Measurements from ENCODE around the gene GATC.
"Not testable (repeated sequence)": the region's sequence is repeated elsewhere in the genome, so short reads cannot be mapped to it uniquely, and the experiment has no call there.

GATC gene

DNA sequence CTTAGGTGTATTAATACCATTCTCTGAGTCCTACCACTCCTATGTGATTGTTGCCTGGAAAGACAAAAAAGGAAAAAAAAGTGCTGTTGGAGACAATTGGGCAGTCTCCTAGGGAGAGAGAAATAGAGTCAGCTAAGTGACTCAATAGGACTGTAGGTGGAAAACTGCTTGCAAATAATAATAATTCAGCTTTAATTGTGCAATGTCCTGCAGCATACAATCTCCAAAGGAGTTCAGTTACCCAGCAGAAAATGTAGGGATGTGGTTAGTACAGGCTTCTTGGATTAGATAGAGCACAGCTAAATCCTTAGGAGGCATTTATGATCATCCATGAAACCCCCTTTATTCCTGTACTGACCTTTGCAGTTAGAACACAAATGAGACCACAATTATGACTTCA lies 26.3 kb downstream of the GATC start:
- DNase-seq: no peak

DNA sequence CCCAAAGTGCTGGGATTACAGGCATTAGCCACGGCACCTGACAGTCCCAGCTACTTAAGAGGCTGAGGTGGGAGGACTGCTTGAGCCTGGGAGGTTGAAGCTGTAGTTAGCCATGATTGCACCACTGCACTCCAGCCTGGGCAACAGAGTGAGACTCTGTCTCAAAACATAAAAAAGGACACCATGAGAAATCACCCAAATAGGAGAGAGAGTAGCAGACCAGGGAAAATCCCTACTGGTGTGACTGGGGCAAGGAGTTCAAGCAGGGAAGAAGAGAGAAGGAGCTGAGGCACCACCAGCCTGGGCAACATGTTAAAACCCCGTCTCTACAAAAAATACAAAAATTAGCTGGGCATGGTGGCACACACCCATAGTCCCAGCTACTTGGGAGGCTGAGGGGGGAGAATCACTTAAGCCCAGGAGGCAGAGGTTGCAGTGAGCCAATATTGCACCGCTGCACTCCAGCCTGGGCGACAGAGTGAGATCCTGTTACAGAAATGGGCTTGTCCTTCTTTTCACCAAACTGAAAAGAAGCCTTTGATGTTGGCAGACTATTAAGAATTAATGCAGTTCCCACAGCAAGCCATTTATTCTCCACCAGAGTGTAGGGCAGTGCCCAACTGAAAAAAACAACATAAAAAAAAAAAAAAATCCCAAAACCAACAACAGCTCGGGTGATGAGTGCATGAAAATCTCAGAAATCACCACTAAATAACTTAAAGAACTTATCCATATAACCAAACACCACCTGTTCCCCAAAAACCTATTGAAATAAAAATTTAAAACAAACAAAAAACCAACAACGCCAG lies 27.8 kb downstream of the GATC start:
- no peak for DNase-seq

DNA sequence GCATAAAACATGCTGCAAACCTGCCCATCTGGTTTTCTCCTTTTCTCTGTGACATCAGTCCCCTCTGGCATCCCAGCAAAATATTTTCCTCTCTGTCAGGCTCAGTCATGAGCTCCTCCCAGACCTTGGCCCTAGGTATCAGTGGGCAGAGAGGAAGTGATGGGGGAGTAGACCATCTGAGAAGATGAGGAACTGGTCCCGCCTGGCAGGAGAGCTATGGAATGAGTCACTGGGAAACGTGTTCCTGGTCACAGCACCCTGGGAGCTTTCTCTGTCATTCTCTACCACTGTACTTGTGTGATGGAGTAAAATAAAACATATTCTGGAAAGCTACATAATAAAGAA lies 28.3 kb downstream of the GATC start:
- no peak for DNase-seq

DNA sequence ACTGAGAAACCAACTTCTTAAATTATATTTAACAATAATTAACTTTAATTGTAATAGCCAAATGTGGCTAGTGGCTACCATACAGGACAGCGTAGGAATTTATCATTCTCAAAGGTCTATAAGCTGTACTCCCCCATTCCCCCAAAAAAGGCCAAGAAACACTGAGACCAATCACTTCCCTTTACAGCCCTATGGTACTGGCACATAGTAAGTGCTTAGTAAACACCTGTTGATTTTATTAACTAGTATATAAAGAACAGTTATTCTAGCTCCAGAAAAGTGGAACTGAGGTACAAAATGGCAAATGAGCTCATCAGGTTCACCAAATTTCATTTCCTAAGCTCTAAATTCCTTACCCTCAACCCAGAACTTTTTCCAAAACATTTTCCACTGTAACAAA lies 29.4 kb downstream of the GATC start:
- no peak for DNase-seq

DNA sequence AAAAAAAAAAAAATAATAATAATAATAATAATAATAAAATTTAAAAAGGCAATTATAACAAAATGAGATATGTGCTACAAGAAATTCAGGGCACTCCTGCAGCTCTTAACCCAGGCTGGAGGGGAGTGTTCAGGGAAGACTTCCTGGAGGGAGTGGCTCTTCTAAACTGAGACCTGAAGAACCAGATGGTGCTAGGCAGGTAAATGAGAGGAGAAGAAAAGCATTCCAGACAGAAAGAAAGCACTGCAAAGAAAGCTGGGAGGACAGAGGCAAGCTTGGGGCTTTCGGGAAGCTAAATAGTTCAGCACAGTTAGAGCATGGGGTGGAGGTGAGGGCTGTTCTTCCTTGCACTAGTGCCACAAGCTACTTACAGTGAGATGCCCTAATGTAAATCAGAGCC lies 33.2 kb downstream of the GATC start:
- no peak for DNase-seq

DNA sequence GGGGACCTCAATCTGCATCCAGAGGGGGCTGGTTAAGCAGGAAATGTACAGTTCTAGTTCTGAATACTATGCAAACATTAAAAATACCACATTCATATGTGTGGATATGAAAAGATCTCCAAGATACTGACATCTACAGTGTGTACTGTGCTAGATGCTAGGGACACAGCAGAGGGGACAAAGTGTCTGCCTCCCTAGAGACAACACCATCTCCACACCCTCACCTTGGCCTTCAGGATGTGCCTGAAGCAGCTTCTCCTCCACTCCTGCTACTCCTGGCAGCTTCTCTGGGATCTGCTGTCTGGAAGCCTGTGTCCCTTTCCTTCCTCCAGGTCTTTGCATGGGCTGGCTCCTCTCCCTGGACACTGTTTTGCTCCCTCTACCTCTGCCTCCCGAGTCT lies 34.0 kb downstream of the GATC start:
- no peak for DNase-seq

DNA sequence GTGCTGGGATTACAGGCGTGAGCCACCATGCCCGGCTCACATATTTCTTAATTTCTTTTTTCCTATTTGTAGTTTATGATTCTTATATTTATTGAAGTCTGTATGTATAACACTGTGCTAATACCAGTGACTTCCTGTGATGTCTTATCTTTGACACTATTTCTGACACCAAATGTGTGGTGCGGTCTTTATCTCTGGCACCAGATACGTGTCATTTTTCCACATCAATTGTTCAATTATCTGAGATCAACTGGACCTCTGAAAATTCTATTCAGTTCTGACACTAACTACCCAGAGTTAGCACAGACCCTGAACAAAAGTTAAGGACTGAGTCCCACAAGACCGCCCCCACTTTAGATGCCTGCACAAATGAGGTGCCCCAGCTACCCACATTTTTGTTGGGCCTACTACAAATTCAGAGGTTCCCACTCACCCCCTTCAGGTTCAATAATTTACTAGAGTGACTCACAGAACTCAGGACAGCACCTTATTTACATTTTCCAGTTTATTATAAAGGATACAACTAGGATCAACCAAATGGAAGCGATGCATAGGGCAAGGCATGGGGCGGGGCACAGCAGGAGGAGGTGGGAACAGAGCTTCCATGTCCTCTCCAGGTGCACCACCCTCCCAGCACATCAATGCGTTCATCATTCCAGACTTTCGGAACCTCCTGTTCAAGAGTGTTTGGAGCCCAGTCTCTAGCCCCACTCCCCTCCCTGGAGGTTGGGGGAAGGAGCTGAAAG lies 35.0 kb downstream of the GATC start:
- no peak for DNase-seq

DNA sequence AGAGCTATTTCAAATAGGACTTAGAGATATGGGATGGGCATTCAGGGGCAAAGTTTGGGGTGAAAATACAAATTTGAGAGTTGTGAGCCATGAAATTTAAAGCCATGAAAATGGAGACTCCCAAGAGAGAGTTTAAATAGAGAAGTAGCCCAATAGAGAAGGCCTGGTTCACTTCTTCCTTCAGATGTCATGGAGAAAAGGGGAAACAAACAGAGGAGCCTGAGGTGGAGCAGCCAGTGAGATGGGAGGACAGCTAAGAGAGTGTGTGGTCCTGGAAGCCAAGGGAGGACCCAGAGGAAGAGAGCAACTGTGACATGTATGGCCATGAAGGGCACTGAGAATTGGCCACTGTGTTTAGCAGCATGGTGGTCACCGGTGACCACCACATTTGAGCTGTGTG lies 37.4 kb downstream of the GATC start:
- no peak for DNase-seq

DNA sequence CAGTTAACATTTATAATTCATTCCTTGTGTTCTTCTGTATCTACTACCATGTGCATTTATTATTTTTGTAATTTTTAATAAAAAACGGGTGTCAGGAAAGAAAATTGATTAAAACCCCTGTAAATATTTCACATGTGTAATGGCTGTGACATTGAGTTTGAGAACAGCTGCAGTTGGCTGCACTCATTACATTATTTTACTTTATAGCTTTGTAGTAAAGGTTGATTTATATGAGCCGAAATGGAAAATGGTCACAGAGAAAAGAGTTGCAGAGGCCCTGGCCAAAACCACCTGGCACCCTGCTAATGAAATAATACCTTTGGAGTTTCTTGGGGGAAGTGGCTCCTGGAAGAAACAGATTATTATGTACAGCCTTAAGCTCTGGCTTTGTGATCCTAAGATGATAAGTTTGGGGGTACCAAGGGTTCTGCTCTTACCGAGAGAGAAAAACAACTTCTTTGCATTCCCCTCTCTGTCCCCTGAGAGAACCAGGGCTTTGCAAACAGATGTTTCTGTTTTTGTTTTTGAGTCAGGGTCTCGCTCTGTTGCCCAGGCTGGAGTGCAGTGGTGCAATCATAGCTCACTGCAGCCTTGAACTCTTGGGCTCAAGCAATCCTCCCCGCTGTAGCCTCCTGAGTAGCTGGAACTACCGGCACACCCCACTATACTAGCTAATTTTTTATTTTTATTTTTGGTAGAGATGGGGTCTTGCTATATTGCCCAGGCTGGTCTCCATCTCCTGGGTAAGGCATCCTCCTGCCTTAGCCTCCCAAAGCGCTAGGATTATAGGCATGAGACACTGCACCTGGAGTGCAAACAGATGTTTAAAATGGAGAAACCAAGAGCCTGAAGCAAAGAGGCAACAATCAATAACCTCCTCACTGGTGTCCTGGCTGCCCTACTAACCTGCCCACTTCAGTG lies 40.0 kb downstream of the GATC start:
- no peak for DNase-seq

DNA sequence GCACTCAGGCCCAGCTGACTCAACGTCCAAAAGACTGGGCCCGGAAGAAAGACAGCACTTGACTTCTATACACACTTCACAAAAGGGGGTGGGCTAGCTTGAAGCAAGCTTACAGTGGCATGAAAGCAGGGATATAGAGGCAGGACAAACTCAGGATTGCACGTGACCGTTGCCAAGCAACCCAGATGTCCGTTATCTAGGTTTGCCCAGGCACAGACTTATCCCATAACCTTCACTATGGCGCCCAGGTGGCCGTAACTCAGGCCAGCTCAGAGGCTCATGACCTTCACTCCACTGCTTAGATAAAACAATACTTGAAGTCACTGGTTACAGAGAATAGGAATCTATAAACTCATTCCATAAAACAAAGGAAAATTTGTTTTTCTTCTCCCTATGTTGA lies 41.3 kb downstream of the GATC start:
- DNase-seq: not testable (repeated sequence)

DNA sequence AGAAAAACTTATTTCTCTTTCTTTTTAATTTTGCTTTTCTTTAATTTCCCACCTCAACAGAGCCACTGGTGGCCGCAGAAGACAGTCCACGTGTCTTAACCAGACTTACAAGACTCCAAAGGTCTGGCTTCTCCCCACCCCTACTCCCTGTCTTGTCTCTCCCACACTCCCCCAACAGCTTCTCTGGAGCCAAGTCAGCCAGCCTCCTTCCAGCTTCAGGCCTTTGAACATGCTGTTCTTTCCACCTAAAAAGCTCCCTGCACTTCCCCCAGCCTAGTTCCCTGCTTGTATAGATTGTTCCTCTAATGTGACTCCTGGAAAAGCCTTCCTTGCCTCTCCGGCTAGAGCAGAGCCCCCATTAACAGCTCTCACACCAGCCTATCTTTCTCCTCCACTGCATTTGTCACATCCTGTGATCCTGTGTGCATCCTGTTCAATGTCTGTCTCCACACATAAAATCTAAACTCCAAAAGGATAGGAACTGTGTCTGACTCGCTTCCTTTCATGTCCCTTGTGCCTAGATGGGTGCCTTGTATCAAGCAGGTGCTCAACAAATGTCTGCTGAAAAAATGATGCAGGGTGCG lies 41.9 kb downstream of the GATC start:
- no peak for DNase-seq

DNA sequence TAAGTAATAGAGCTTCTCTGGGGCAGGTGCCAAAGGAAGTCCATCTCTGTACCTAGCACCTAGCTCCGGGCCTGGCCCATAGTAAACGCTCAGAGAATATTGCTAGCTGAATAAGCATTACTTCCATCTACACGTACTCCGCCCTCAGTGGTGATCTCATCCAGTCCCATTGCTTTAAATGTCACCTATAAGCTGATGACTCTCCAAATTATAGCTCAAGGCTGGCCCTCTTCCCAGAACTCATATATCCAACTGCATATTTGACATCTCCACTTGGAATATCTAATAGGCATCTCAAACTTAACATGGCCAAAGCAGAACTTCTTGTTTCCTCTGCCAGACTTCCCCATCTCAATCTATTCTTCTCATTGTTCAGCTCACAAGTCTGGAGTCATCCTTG lies 42.8 kb downstream of the GATC start:
- no peak for DNase-seq

DNA sequence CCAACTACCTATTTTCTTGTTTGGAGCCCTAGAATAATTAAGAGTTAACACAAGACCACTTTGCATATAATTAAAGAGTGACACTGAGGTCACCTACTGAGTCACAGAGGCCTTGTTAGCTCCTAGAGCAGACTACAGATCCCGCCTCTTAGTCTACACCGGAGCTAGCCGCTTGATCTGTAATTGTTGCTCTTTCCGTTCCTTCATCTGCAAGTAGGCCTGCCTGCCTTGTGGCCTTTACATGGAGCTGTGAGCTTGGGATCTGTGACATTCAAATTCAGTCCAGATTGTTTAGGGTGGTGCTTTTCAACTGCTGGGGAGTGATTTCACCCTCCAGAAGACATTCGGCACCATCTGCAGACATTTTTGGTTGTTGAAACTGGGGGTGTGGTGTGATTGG lies 44.1 kb downstream of the GATC start:
- DNase-seq: no peak

DNA sequence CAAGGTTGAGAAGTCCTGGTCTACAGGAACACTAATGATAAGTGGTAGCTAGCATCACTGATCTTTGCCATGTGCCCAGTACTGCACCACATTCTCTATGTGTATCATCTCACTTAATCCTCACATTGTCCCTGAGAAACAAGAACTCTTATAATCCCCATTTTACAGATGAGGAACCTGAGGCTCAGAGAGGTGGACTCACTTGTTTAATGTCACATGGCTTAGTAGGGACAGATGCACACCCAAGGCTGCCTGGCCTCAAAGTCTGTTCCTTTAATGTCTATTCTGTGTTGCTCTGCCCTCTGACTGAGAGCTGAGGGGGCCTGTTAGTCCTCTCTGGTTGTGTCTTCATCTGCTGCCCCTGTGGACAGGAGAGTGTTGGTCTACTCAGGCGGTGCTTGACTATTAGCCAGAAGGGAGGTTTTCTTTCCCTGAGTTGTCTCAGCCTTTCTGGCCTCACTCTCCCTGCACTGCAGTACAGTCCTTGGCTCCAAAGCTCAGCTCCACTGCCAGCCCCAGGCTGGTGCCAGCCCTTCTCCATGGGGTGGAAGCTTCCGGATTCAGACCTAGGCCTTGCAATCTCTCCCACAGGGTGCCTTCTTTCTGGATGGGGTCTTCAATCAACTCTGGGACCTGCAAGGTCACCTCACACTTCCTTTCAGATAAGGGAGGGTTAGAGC lies 44.7 kb downstream of the GATC start:
- DNase-seq: no peak

DNA sequence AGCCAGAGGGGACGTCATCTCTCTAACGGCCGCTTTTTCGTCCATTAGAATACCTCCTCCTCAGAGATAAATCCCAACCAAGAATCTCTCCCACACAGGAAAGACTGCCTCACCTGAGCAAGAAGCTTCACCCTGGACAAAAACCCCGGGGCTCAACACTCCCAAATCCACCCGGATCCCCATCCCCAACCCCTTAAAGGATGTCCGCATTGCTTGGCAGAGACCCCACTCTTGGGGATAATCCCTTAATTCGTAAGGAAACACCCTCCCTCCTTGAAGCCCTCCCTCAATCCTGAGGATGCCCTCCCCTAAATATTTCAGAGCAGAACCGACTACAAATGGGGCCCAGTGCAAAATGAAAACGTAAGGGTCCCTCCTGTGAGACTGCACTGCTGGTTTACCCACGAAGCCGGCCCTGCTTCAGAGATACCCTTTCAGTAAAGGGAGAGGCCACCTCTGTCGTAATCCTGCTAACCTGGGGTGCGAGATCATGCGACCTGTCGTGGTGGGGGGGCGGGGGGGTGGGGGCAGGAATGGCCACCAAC lies 49.0 kb downstream of the GATC start:
- DNase-seq: no peak

DNA sequence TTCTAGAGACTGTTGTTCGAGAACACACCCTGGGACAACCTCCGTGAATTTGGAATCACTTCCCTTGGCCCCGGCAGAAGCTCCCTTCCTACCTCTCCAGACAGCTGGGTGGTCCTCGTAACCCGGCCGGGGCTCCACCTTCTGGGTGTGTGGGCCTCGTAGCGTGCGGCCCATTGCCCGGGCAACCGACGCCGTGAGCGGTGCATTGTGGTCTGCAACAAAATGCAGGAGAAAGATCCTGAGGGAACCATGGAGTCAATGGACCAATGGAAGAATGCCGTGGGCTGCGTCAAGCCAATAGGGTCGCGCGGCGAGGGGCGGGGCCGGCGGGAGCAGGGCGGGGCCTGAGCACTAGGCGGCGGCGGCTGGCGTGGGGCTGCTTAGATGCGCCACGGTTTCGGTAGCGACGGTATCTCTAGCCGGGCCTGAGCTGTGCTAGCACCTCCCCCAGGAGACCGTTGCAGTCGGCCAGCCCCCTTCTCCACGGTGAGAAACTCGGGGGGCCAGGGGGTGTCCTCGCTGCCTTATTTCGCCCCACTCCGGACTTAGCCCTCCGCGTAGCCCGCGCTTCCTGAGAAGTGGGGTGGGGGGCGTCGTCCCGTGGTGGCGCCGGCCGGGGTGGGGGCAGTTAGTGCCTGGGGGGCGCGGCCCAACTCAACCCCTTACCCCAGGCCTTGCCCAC lies 49.6 kb downstream of the GATC start, which contains the start of gene DYNLL1:
DYNLL1 (plus strand) TSS at position 383 of the 682 bp plus-strand sequence. CDS start 309 bp downstream, outside the sequence.
- peak; percentile 100 for DNase-seq

DNA sequence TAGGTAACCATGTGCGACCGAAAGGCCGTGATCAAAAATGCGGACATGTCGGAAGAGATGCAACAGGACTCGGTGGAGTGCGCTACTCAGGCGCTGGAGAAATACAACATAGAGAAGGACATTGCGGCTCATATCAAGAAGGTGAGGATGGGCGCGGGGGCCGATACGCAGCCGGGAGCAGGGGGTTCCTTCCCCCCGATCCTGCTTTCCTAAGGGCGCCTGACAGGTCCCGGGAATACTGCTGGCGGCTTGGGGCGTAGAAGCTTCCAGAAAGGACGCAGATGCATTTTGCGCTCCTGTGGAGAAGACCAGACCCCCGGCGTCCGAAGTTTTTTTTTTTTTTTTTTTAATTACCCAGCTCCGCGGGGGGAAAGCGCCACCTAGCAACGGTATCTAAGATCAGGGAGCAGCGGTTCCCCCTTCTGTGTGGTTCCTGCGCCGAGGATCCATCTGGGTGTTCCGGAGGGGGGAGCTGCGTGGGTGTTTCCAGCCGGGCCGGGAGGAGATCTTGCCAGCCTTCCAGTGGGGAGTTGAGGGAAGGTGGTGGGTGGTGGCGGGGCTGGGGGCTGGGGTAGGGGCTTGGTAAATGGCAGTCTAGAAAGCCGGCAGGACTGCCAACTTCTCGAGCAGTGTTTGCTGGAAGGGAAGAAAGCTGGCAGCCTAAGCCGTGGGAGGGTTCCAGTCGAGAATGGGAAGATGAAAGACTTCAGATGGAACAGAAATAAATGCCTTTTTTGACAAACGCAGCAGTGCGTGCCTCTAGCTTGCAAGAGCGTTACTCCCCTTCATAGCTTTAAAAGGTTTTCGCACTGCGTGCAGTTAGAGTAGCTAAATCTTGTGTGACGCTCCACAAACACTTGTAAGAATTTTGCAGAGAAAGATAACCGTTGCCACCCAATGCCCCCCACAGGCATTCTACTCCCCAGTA lies 50.4 kb downstream of the GATC start:
- peak; percentile 71 for DNase-seq

DNA sequence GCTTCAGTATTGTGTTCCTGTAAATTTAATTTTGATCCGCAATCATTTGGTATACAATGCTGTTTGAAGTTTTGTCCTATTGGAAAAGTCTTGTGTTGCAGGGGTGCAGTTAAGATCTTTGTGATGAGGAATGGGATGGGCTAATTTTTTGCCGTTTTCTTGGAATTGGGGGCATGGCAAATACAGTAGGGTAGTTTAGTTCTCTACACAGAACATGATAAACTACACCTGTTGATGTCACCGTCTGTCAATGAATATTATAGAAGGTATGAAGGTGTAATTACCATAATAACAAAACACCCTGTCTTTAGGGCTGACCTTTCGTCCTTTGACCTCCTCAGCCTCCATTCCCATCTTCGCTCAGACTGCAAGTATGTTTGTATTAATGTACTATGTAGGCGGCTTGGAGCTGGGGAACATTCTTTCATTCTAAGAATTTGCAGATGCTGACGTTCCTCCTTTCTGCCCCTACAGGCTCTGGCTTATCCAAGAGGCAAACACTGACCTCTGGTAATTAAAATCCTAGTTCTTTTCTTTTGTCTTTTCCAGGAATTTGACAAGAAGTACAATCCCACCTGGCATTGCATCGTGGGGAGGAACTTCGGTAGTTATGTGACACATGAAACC lies 51.4 kb downstream of the GATC start:
- no peak for DNase-seq

DNA sequence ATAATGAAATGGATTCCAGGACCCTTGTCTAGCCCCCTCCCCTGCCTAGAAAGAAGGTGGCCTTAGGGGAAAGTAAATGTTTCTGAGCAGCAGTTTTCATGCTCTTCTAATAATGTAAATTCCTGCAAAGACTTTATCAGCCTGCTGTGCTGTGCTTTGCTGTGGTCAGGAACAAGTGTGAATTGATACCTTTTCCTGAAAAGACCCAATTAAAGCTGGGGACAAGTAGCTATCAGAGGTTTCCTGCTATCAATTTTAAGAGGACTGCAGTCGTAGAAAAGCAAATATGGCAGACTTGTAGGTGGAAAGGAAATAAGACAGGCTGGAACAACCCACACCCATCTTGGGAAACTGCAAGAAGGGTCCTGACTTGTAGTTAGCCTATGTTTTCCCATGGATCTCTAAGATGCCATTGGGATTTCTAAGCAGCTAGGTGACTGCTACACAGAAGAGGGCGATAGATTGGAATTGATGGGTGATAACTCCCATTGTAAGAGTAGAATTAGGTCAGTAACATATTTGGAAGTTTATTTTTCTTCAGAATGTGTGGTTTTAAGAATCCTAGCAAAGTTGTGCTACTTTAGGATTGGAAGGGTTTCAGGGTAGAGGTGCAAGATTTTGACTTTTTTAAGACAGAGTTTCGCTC lies 52.7 kb downstream of the GATC start:
- no peak for DNase-seq

Data from activated CD8-positive, alpha-beta memory T cell treated with anti-CD3 and anti-CD28 coated beads for 24 hours (primary cell).